NCI-H2029 treated with DMSO at 0.1 percent for 48 hours (cell line): ENCODE results near the gene DIP2C.
"Not testable (repeated sequence)": the region's sequence is repeated elsewhere in the genome, so short reads cannot be mapped to it uniquely, and the experiment has no call there.

Experiments used
- DNase-seq: peaks from one replicate; lab custom pipeline; 2025; lab: John Stamatoyannopoulos, UW

The DIP2C gene

GRCh38 chr10:479706-480497 lies 209.6 kb downstream of the DIP2C start:
- DNase-seq, result not testable (repeated sequence)

GRCh38 chr10:478471-479245 lies 210.8 kb downstream of the DIP2C start:
- DNase-seq, result no peak

- DNase-seq, result no peak
Measured at GRCh38 chr10:477620-478019, 211.8 kb downstream of the DIP2C start.

GRCh38 chr10:476455-476780 lies 213.1 kb downstream of the DIP2C start:
- DNase-seq, result no peak

GRCh38 chr10:475709-476454 lies 213.6 kb downstream of the DIP2C start:
- no peak for DNase-seq

GRCh38 chr10:474946-475345 lies 214.5 kb downstream of the DIP2C start:
- no peak for DNase-seq

GRCh38 chr10:474406-474805 lies 215.1 kb downstream of the DIP2C start:
- DNase-seq, result no peak

GRCh38 chr10:472241-472910 lies 217.1 kb downstream of the DIP2C start:
- DNase-seq, result no peak

GRCh38 chr10:470339-471003 lies 219.0 kb downstream of the DIP2C start:
- DNase-seq, result no peak

GRCh38 chr10:469947-470338 lies 219.5 kb downstream of the DIP2C start:
- no peak for DNase-seq

- no peak for DNase-seq
Measured at GRCh38 chr10:459743-460142, 229.7 kb downstream of the DIP2C start.

GRCh38 chr10:458421-458851 lies 231.0 kb downstream of the DIP2C start:
- no peak for DNase-seq

- DNase-seq, result no peak
Measured at GRCh38 chr10:456486-456885, 233.0 kb downstream of the DIP2C start.

- DNase-seq, result no peak
Measured at GRCh38 chr10:454860-455259, 234.6 kb downstream of the DIP2C start.

GRCh38 chr10:453647-454046 lies 235.8 kb downstream of the DIP2C start:
- DNase-seq, result no peak

- no peak for DNase-seq
Measured at GRCh38 chr10:452512-453426, 236.7 kb downstream of the DIP2C start.

GRCh38 chr10:451856-452255 lies 237.6 kb downstream of the DIP2C start:
- no peak for DNase-seq

- no peak for DNase-seq
Measured at GRCh38 chr10:451021-451471, 238.4 kb downstream of the DIP2C start.

GRCh38 chr10:450463-450862 lies 239.0 kb downstream of the DIP2C start:
- DNase-seq, result no peak

GRCh38 chr10:449331-449730 lies 240.1 kb downstream of the DIP2C start:
- not testable (repeated sequence) for DNase-seq
